Prostate gland (tissue), 2 donors: ENCODE measurements around the gene ALDH3B1. TPM values are rescaled to one million over a fixed set of nuclear protein-coding genes. Genes with fewer than 3 reads are reported as not detected.

Source experiments
- DNase-seq: peaks from one replicate; pipeline ENCODE4 v3.0.0-alpha.2; 2019; ENCODE audit warnings: low spot score
- H3K27ac ChIP-seq, 2 donors: fragments of 200-600 bp; sonication (generic); 2 replicates each; pipeline ENCODE4 v1.5.1; 2017 to 2019
- H3K27me3 ChIP-seq: fragments of 200-600 bp; sonication (generic); replicated peaks from 2 replicates; pipeline ENCODE4 v1.5.1; 2019; ENCODE audit not compliant: insufficient read depth
- H3K36me3 ChIP-seq, 2 donors: fragments of 200-600 bp; sonication (generic); 1 replicate in 1 of 2; 2 replicates in 1 of 2; pipeline versions ENCODE4 v1.5.1 to v1.8.1; 2017 to 2019
- H3K4me1 ChIP-seq: fragments of 200-600 bp; sonication (generic); replicated peaks from 2 replicates; pipeline ENCODE4 v1.5.1; 2019
- H3K4me3 ChIP-seq, 2 donors: fragments of 200-600 bp; sonication (generic); 2 replicates each; pipeline ENCODE4 v1.5.1; 2017 to 2019
- H3K9me3 ChIP-seq: fragments of 200-600 bp; sonication (generic); 2 replicates; pipeline ENCODE4 v1.5.1; 2017
- POLR2A ChIP-seq: fragments of 450-650 bp; IDR thresholded peaks from one replicate; pipeline ENCODE4 v1.6.1; 2016; ENCODE audit warnings: antibody characterized with exemption, mild to moderate bottlenecking
- POLR2AphosphoS5 ChIP-seq: sonication (generic); formaldehyde crosslinking; IDR thresholded peaks from one replicate; pipeline ENCODE4 v1.6.1; 2017; ENCODE audit warnings: antibody characterized with exemption
- WGBS: methylation state at CpG from one replicate; pipeline ENCODE4 v1.1.5; 2018; 5-methylcytosine and 5-hydroxymethylcytosine counted together
- intact Hi-C: fragments of 100-400 bp; cut with DNase I; formaldehyde crosslinking; loops from one replicate; pipeline ENCODE4 v1.14.2; 2022
- total RNA-seq, 2 donors: library from RNA; depleted of rRNA; stranded (reverse); fragments of >200 nt; gene quantifications; one replicate each; pipeline ENCODE4 v1.1.0, GENCODE V29; 2016
- TF ChIP-seq, protein P1 (sequence below), 4 experiments: fragments of 200-600 bp in 2 of 4; fragments of 450-650 bp in 2 of 4; sonication (generic) in 2 of 4; IDR thresholded peaks; 1 replicate in 3 of 4; 2 replicates in 1 of 4; pipeline ENCODE4 v1.5.1; 2016 to 2019; ENCODE audit warnings: antibody characterized with exemption in 4 of 4, mild to moderate bottlenecking in 2 of 4, moderate library complexity in 2 of 4

The ALDH3B1 gene
- total RNA-seq, 2 donors from 2014 or later, result 7.2 to 7.9 TPM

DNA sequence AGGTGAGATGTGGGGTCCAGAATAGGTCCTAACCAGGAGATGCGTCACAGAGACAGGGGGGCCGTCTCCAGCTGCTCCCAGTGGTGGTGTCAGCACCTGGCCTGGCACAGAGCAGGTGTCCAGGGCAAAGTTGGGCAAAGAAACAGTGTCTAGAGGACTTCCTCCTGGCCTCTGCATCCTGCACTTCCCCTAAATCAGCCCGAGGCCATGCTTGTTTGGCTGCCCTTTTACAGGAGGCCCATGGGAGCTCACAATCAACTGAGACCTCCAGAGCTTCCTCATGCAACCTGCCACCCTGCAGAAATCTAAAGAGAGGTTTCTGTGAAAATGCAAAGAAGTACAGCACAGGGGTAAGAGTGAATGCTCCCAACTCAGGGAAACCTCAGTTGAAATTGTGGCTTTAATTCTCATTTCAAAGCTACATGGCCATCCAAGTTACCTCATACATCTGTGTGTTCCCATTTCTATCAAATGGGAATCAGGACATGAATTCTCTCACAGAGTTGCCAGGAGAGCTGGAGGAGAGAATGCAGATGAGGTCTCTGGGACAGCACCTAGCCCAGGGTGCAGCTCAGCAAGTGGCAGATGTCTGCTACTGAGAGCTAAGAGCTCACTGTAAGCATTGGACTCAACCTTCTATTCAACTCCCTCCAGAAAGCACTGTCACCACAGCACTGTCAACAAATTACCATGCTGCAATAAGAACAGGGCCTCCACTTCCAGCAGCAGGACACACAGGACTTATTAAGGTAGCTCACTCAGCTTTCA is 61.3 kb downstream of the ALDH3B1 start:
- TF ChIP-seq, protein P1, sequence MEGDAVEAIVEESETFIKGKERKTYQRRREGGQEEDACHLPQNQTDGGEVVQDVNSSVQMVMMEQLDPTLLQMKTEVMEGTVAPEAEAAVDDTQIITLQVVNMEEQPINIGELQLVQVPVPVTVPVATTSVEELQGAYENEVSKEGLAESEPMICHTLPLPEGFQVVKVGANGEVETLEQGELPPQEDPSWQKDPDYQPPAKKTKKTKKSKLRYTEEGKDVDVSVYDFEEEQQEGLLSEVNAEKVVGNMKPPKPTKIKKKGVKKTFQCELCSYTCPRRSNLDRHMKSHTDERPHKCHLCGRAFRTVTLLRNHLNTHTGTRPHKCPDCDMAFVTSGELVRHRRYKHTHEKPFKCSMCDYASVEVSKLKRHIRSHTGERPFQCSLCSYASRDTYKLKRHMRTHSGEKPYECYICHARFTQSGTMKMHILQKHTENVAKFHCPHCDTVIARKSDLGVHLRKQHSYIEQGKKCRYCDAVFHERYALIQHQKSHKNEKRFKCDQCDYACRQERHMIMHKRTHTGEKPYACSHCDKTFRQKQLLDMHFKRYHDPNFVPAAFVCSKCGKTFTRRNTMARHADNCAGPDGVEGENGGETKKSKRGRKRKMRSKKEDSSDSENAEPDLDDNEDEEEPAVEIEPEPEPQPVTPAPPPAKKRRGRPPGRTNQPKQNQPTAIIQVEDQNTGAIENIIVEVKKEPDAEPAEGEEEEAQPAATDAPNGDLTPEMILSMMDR (IDR thresholded peaks at IDR 0.05), result no peak
- no peak for TF ChIP-seq POLR2A
- no peak for TF ChIP-seq POLR2AphosphoS5
- 70% methylated on average over 3 of the region's 3 CpGs for WGBS
- Histone ChIP-seq H3K9me3 (no peaks in the 10 kb centered on the region), H3K4me3 (no peak overlapping the region), H3K4me1 (no peaks in the 10 kb centered on the region), H3K27me3 (no peaks in the 10 kb centered on the region), H3K36me3 (peaks cover 5 to 9% of the 10 kb centered on the region in 2 donors), H3K27ac (no peak overlapping the region)
- DNase-seq, result no peak
- intact Hi-C loops, result loop anchor here (10.0 kb wide), 1 partner anchor 133 kb away; no protein-coding TSS in a partner anchor

- Histone ChIP-seq H3K4me1 (peaks cover 10% of the 10 kb centered on the region), H3K4me3 (no peak overlapping the region), H3K27ac (no peak overlapping the region), H3K27me3 (no peaks in the 10 kb centered on the region), H3K36me3 (peaks cover 0 to 3% of the 10 kb centered on the region in 2 donors), H3K9me3 (no peaks in the 10 kb centered on the region)
- TF ChIP-seq, protein P1 (IDR thresholded peaks at IDR 0.05), result no peak
- TF ChIP-seq POLR2AphosphoS5 (no peak), POLR2A (no peak)
- intact Hi-C loops, result loop anchor here (10.0 kb wide), 1 partner anchor 130 kb away; no protein-coding TSS in a partner anchor
- DNase-seq, result no peak
- WGBS, result 80% methylated on average over 10 of the region's 10 CpGs
Measured at GRCh38 chr11:68074584-68075352, 64.6 kb downstream of the ALDH3B1 start.

- H3K27ac ChIP-seq, result peak overlapping the region in 1 of 2 donors; percentile 48
Measured at GRCh38 chr11:68076371-68077042, 66.4 kb downstream of the ALDH3B1 start.

More at GRCh38 chr11:68076371-68077042, 66.4 kb downstream of the ALDH3B1 start:
- 82% methylated on average over 11 of the region's 11 CpGs for WGBS
- H3K4me3 ChIP-seq, result no peak overlapping the region
- H3K36me3 ChIP-seq, result peaks cover 0 to 3% of the 10 kb centered on the region in 2 donors
- no peaks in the 10 kb centered on the region for H3K9me3 ChIP-seq
- TF ChIP-seq, protein P1 (IDR thresholded peaks at IDR 0.05), result peak in 2 of 4 experiments; percentile 5 to 36
- no peak for TF ChIP-seq POLR2A
- H3K27me3 ChIP-seq, result no peaks in the 10 kb centered on the region
- no peak for DNase-seq
- intact Hi-C loops, result loop anchor here (10.0 kb wide), 1 partner anchor 128 kb away; no protein-coding TSS in a partner anchor
- H3K4me1 ChIP-seq, result peaks cover 19% of the 10 kb centered on the region
